Right atrium auricular region (tissue), 2 donors: ENCODE measurements around the gene PKP4. TPM values are rescaled to one million over a fixed set of nuclear protein-coding genes. Genes with fewer than 3 reads are reported as not detected.

ENCODE experiments used
- DNase-seq: peaks from one replicate; pipeline ENCODE4 v3.0.0-alpha.2; 2019; ENCODE audit warnings: low spot score
- H3K27ac ChIP-seq, 2 donors: fragments of 200-600 bp; sonication (generic); 1 replicate in 1 of 2; 2 replicates in 1 of 2; pipeline ENCODE4 v1.5.1; 2016 to 2019
- H3K27me3 ChIP-seq, 2 donors: fragments of 200-600 bp; sonication (generic); one replicate each; pipeline versions ENCODE4 v1.5.1 to v1.6.0; 2017 to 2019
- H3K36me3 ChIP-seq: fragments of 200-600 bp; sonication (generic); one replicate; pipeline ENCODE4 v1.5.1; 2016
- H3K4me1 ChIP-seq, 2 donors: fragments of 200-600 bp; sonication (generic); one replicate each; pipeline versions ENCODE4 v1.5.1 to v1.6.0; 2017 to 2019
- H3K4me3 ChIP-seq, 2 donors: fragments of 200-600 bp; sonication (generic); 1 replicate in 1 of 2; 2 replicates in 1 of 2; pipeline ENCODE4 v1.5.1; 2017 to 2019; ENCODE audit warnings: mild to moderate bottlenecking in 1 of 2, moderate library complexity in 1 of 2
- H3K9me3 ChIP-seq, 2 donors: fragments of 200-600 bp; sonication (generic); one replicate each; pipeline ENCODE4 v1.5.1; 2019
- CTCF ChIP-seq, 2 donors: fragments of 200-600 bp; sonication (generic); IDR thresholded peaks; one replicate each; pipeline ENCODE4 v1.5.1; 2019; ENCODE audit warnings: antibody characterized with exemption in 2 of 2
- total RNA-seq, 2 donors: library from RNA; depleted of rRNA; stranded (reverse); fragments of >200 nt; gene quantifications; one replicate each; pipeline ENCODE4 v1.1.0, GENCODE V29; 2016

PKP4 gene
- total RNA-seq, 2 donors from 2014 or later, result 36.2 to 39.2 TPM

- Histone ChIP-seq H3K27ac (no peak overlapping the region), H3K36me3 (no peaks in the 10 kb centered on the region), H3K4me1 (peaks cover 0 to 55% of the 10 kb centered on the region in 2 donors), H3K4me3 (no peak overlapping the region), H3K9me3 (no peaks in the 10 kb centered on the region), H3K27me3 (no peaks in the 10 kb centered on the region)
- DNase-seq, result no peak
- TF ChIP-seq CTCF (IDR thresholded peaks at IDR 0.05), result no peak
Observed at GRCh38 chr2:158505448-158505934, 48.7 kb downstream of the PKP4 start.

GRCh38 chr2:158507141-158507540 lies 50.4 kb downstream of the PKP4 start:
- H3K36me3 ChIP-seq, result no peaks in the 10 kb centered on the region
- no peak for DNase-seq
- H3K27ac ChIP-seq, result no peak overlapping the region
- H3K9me3 ChIP-seq, result no peaks in the 10 kb centered on the region
- H3K4me3 ChIP-seq, result no peak overlapping the region
- no peak for TF ChIP-seq CTCF (IDR thresholded peaks at IDR 0.05)
- peaks cover 0 to 48% of the 10 kb centered on the region in 2 donors for H3K4me1 ChIP-seq
- H3K27me3 ChIP-seq, result no peaks in the 10 kb centered on the region

- Histone ChIP-seq H3K4me3 (no peak overlapping the region), H3K27ac (no peak overlapping the region), H3K36me3 (no peaks in the 10 kb centered on the region), H3K4me1 (peaks cover 0 to 42% of the 10 kb centered on the region in 2 donors), H3K27me3 (no peaks in the 10 kb centered on the region), H3K9me3 (no peaks in the 10 kb centered on the region)
- DNase-seq, result no peak
- TF ChIP-seq CTCF (IDR thresholded peaks at IDR 0.05), result no peak
Observed at GRCh38 chr2:158507679-158508078, 50.9 kb downstream of the PKP4 start.

- Histone ChIP-seq H3K27me3 (no peaks in the 10 kb centered on the region), H3K4me1 (peaks cover 0 to 25% of the 10 kb centered on the region in 2 donors), H3K27ac (no peak overlapping the region), H3K9me3 (no peaks in the 10 kb centered on the region), H3K36me3 (no peaks in the 10 kb centered on the region), H3K4me3 (no peak overlapping the region)
- no peak for DNase-seq
- TF ChIP-seq CTCF (IDR thresholded peaks at IDR 0.05), result no peak
Observed at GRCh38 chr2:158509928-158510797, 53.4 kb downstream of the PKP4 start.

- Histone ChIP-seq H3K27me3 (no peaks in the 10 kb centered on the region), H3K4me1 (peaks cover 0 to 18% of the 10 kb centered on the region in 2 donors), H3K27ac (no peak overlapping the region), H3K36me3 (no peaks in the 10 kb centered on the region), H3K4me3 (no peak overlapping the region), H3K9me3 (no peaks in the 10 kb centered on the region)
- no peak for DNase-seq
- no peak for TF ChIP-seq CTCF (IDR thresholded peaks at IDR 0.05)
Observed at GRCh38 chr2:158510887-158511286, 54.1 kb downstream of the PKP4 start.
